Germinal center (tissue), 1 donor: Measurements from ENCODE around the gene APBB1.

Experiments used
- DNase-seq: peaks from one replicate; pipeline ENCODE4 v3.0.0; 2012; ENCODE audit warnings: mixed read lengths, low spot score

APBB1 gene

GRCh38 chr11:6391537-6392134 lies 27.3 kb downstream of the APBB1 start:
- DNase-seq, result no peak

- no peak for DNase-seq
Observed at GRCh38 chr11:6390718-6391469, 28.0 kb downstream of the APBB1 start.

- peak; percentile 95 for DNase-seq
Observed at GRCh38 chr11:6389905-6390717, 28.8 kb downstream of the APBB1 start, which contains the start of gene SMPD1. Gene SMPD1, plus strand, starts transcription at chr11:6390474. Its CDS starts 125 bp downstream, at chr11:6390599.

GRCh38 chr11:6388748-6389147 lies 30.1 kb downstream of the APBB1 start:
- no peak for DNase-seq

- DNase-seq, result no peak
Observed at GRCh38 chr11:6387811-6388599, 30.9 kb downstream of the APBB1 start.

- DNase-seq, result no peak
Observed at GRCh38 chr11:6385046-6385777, 33.7 kb downstream of the APBB1 start.

- DNase-seq, result no peak
Observed at GRCh38 chr11:6378640-6378989, 40.3 kb downstream of the APBB1 start.

- no peak for DNase-seq
Observed at GRCh38 chr11:6377902-6378639, 40.8 kb downstream of the APBB1 start.

- no peak for DNase-seq
Observed at GRCh38 chr11:6371825-6372224, 47.1 kb downstream of the APBB1 start.

- DNase-seq, result no peak
Observed at GRCh38 chr11:6365659-6366058, 53.2 kb downstream of the APBB1 start.

GRCh38 chr11:6362873-6363678 lies 55.8 kb downstream of the APBB1 start:
- peak; percentile 54 for DNase-seq

- no peak for DNase-seq
Observed at GRCh38 chr11:6362185-6362872, 56.6 kb downstream of the APBB1 start.

GRCh38 chr11:6360183-6360582 lies 58.7 kb downstream of the APBB1 start:
- no peak for DNase-seq

- no peak for DNase-seq
Observed at GRCh38 chr11:6357222-6357621, 61.7 kb downstream of the APBB1 start.

GRCh38 chr11:6356503-6357055 lies 62.3 kb downstream of the APBB1 start:
- DNase-seq, result no peak

- DNase-seq, result no peak
Observed at GRCh38 chr11:6354651-6355485, 64.0 kb downstream of the APBB1 start.

GRCh38 chr11:6353367-6353987 lies 65.4 kb downstream of the APBB1 start:
- peak; percentile 69 for DNase-seq
